ENCODE results near the gene DDX24.
A peak's percentile ranks its signal among the peaks of the same experiment; 100 is the strongest.

DDX24 gene

GRCh38 chr14:94113908-94114588 is 33.0 kb upstream of the DDX24 start:
- no peak for DNase-seq (ENCODE audit: low read depth)

- no peak for DNase-seq (ENCODE audit: low read depth)
Measured at GRCh38 chr14:94113490-94113889, 32.5 kb upstream of the DDX24 start.

- no peak for DNase-seq (ENCODE audit: low read depth)
Measured at GRCh38 chr14:94113073-94113472, 32.1 kb upstream of the DDX24 start.

GRCh38 chr14:94112513-94113063 is 31.6 kb upstream of the DDX24 start:
- DNase-seq (ENCODE audit: low read depth): no peak

- DNase-seq (ENCODE audit: low read depth): no peak
Measured at GRCh38 chr14:94111276-94112095, 30.5 kb upstream of the DDX24 start.

GRCh38 chr14:94110552-94111181 is 29.7 kb upstream of the DDX24 start, which contains the start of gene IFI27:
TSS of gene IFI27 (plus strand) at chr14:94110736.
- peak; percentile 67 for DNase-seq (ENCODE audit: low read depth)

- DNase-seq (ENCODE audit: low read depth): no peak
Measured at GRCh38 chr14:94109915-94110250, 28.9 kb upstream of the DDX24 start.

GRCh38 chr14:94104731-94105130 is 23.7 kb upstream of the DDX24 start:
- no peak for DNase-seq (ENCODE audit: low read depth)

GRCh38 chr14:94103554-94104150 is 22.6 kb upstream of the DDX24 start:
- no peak for DNase-seq (ENCODE audit: low read depth)

GRCh38 chr14:94102768-94103482 is 21.9 kb upstream of the DDX24 start:
- no peak for DNase-seq (ENCODE audit: low read depth)

- no peak for DNase-seq (ENCODE audit: low read depth)
Measured at GRCh38 chr14:94101748-94102147, 20.7 kb upstream of the DDX24 start.

- DNase-seq (ENCODE audit: low read depth): no peak
Measured at GRCh38 chr14:94100847-94101246, 19.8 kb upstream of the DDX24 start.

- DNase-seq (ENCODE audit: low read depth): no peak
Measured at GRCh38 chr14:94099006-94099405, 18.0 kb upstream of the DDX24 start.

- DNase-seq (ENCODE audit: low read depth): peak; percentile 76
Measured at GRCh38 chr14:94098326-94098992, 17.5 kb upstream of the DDX24 start.

- no peak for DNase-seq (ENCODE audit: low read depth)
Measured at GRCh38 chr14:94097091-94097490, 16.1 kb upstream of the DDX24 start.

GRCh38 chr14:94093418-94093817 is 12.4 kb upstream of the DDX24 start:
- no peak for DNase-seq (ENCODE audit: low read depth)

GRCh38 chr14:94089479-94089878 is 8.5 kb upstream of the DDX24 start:
- DNase-seq (ENCODE audit: low read depth): no peak

- no peak for DNase-seq (ENCODE audit: low read depth)
Measured at GRCh38 chr14:94088516-94088915, 7.5 kb upstream of the DDX24 start.

- DNase-seq (ENCODE audit: low read depth): no peak
Measured at GRCh38 chr14:94087891-94088290, 6.9 kb upstream of the DDX24 start.

GRCh38 chr14:94081386-94081820 is 401 bp upstream of the DDX24 start:
- no peak for DNase-seq (ENCODE audit: low read depth)

Data from fibroblast of the conjunctiva (primary cell).